ENCODE data around the gene TRUB2. TPM values are rescaled to one million over a fixed set of nuclear protein-coding genes. Genes with fewer than 3 reads are reported as not detected.

TRUB2 gene
- total and polyA plus RNA-seq, 2 experiments from 2014 or later, result 13.8 to 33.2 TPM

GRCh38 chr9:128317629-128318028, 4.6 kb downstream of the TRUB2 start:
- no peak overlapping the region for H2AFZ ChIP-seq
- no peaks in the 10 kb centered on the region for H3K27me3 ChIP-seq (replicated peaks; ENCODE audit: insufficient read depth)
- TF ChIP-seq EZH2phosphoT487 (IDR thresholded peaks at IDR 0.05; ENCODE audit: insufficient read depth, low read depth) (no peak), EZH2 (IDR thresholded peaks at IDR 0.05; ENCODE audit: insufficient read depth, poor library complexity, severe bottlenecking) (no peak)
- peaks cover 24% of the 10 kb centered on the region for H3K79me2 ChIP-seq (ENCODE audit: insufficient read depth)
- no peak overlapping the region for H3K4me3 ChIP-seq
- H3K4me2 ChIP-seq (ENCODE audit: unreplicated experiment), result no peak overlapping the region
- no peaks in the 10 kb centered on the region for H3F3A ChIP-seq (ENCODE audit: insufficient read depth)
- no peak for DNase-seq
- 90 to 95% methylated on average over 2 of the region's 2 CpGs for WGBS, 2 experiments (ENCODE audit: low coverage in 1 of 2, low lambda C conversion rate in 2 of 2, missing lambda C conversion rate in 2 of 2)
- H3K9me2 ChIP-seq (ENCODE audit: insufficient read depth), result no peaks in the 10 kb centered on the region
- no peaks in the 10 kb centered on the region for H4K20me1 ChIP-seq (ENCODE audit: insufficient read depth)
- H3K9me3 ChIP-seq (ENCODE audit: low read depth), result no peaks in the 10 kb centered on the region
- 0 out of 2 replicates have a peak, but pooled peaks cover 6% of the 10 kb centered on the region for H3K36me3 ChIP-seq (ENCODE audit: low read depth)
- H3K4me1 ChIP-seq (ENCODE audit: insufficient read depth), result peaks cover 5% of the 10 kb centered on the region; the same call in 1 of the 2 replicates
- H3K27ac ChIP-seq, result no peak overlapping the region
- no peak overlapping the region for H3K9ac ChIP-seq
- in situ Hi-C loops (cut with MboI), result no loop called here

GRCh38 chr9:128316421-128316820, 5.8 kb downstream of the TRUB2 start:
- Histone ChIP-seq H3K9me2 (ENCODE audit: insufficient read depth) (no peaks in the 10 kb centered on the region), H4K20me1 (ENCODE audit: insufficient read depth) (no peaks in the 10 kb centered on the region), H3K27ac (no peak overlapping the region), H3F3A (ENCODE audit: insufficient read depth) (no peaks in the 10 kb centered on the region), H3K9me3 (ENCODE audit: low read depth) (no peaks in the 10 kb centered on the region), H3K27me3 (replicated peaks; ENCODE audit: insufficient read depth) (no peaks in the 10 kb centered on the region), H2AFZ (no peak overlapping the region), H3K9ac (no peak overlapping the region), H3K36me3 (ENCODE audit: low read depth) (peaks cover 7% of the 10 kb centered on the region; the same call in 1 of the 2 replicates), H3K4me1 (ENCODE audit: insufficient read depth) (peaks cover 3% of the 10 kb centered on the region; the same call in 1 of the 2 replicates), H3K79me2 (ENCODE audit: insufficient read depth) (peaks cover 16% of the 10 kb centered on the region), H3K4me3 (no peak overlapping the region), H3K4me2 (ENCODE audit: unreplicated experiment) (no peak overlapping the region)
- TF ChIP-seq EZH2 (IDR thresholded peaks at IDR 0.05; ENCODE audit: insufficient read depth, poor library complexity, severe bottlenecking) (no peak), EZH2phosphoT487 (IDR thresholded peaks at IDR 0.05; ENCODE audit: insufficient read depth, low read depth) (no peak)
- WGBS, 2 experiments (ENCODE audit: low coverage in 1 of 2, low lambda C conversion rate in 2 of 2, missing lambda C conversion rate in 2 of 2), result 75 to 78% methylated on average over 9 of the region's 9 CpGs
- no peak for DNase-seq
- in situ Hi-C loops (cut with MboI), result no loop called here

GRCh38 chr9:128314697-128315096, 7.5 kb downstream of the TRUB2 start:
- no peak overlapping the region for H3K4me3 ChIP-seq
- no peaks in the 10 kb centered on the region for H3K27me3 ChIP-seq (replicated peaks; ENCODE audit: insufficient read depth)
- no peaks in the 10 kb centered on the region for H3K4me1 ChIP-seq (ENCODE audit: insufficient read depth)
- no peak for DNase-seq
- no peaks in the 10 kb centered on the region for H3K9me3 ChIP-seq (ENCODE audit: low read depth)
- no peaks in the 10 kb centered on the region for H3K9me2 ChIP-seq (ENCODE audit: insufficient read depth)
- 96 to 97% methylated on average over 4 of the region's 4 CpGs for WGBS, 2 experiments (ENCODE audit: low coverage in 1 of 2, low lambda C conversion rate in 2 of 2, missing lambda C conversion rate in 2 of 2)
- H4K20me1 ChIP-seq (ENCODE audit: insufficient read depth), result no peaks in the 10 kb centered on the region
- H3K36me3 ChIP-seq (ENCODE audit: low read depth), result peaks cover 14% of the 10 kb centered on the region; the same call in 1 of the 2 replicates
- no peak overlapping the region for H2AFZ ChIP-seq
- H3K4me2 ChIP-seq (ENCODE audit: unreplicated experiment), result no peak overlapping the region
- H3K79me2 ChIP-seq (ENCODE audit: insufficient read depth), result no peaks in the 10 kb centered on the region; the same call in 1 of the 2 replicates
- no peak for TF ChIP-seq EZH2 (IDR thresholded peaks at IDR 0.05; ENCODE audit: insufficient read depth, poor library complexity, severe bottlenecking)
- TF ChIP-seq EZH2phosphoT487 (IDR thresholded peaks at IDR 0.05; ENCODE audit: insufficient read depth, low read depth), result no peak
- H3K9ac ChIP-seq, result no peak overlapping the region
- in situ Hi-C loops (cut with MboI), result no loop called here
- H3F3A ChIP-seq (ENCODE audit: insufficient read depth), result no peaks in the 10 kb centered on the region
- no peak overlapping the region for H3K27ac ChIP-seq

- H3K9me3 ChIP-seq (ENCODE audit: low read depth), result no peaks in the 10 kb centered on the region
- peaks cover 37% of the 10 kb centered on the region for H3F3A ChIP-seq (ENCODE audit: insufficient read depth)
- WGBS, 2 experiments (ENCODE audit: low coverage in 1 of 2, low lambda C conversion rate in 2 of 2, missing lambda C conversion rate in 2 of 2), result 90 to 91% methylated on average over 10 of the region's 10 CpGs
- H3K4me1 ChIP-seq (ENCODE audit: insufficient read depth), result peaks cover 26% of the 10 kb centered on the region
- DNase-seq, result no peak
- H3K36me3 ChIP-seq (ENCODE audit: low read depth), result peaks cover 12% of the 10 kb centered on the region; the same call in 1 of the 2 replicates
- H4K20me1 ChIP-seq (ENCODE audit: insufficient read depth), result no peaks in the 10 kb centered on the region
- H3K79me2 ChIP-seq (ENCODE audit: insufficient read depth), result no peaks in the 10 kb centered on the region
- no peak for TF ChIP-seq EZH2 (IDR thresholded peaks at IDR 0.05; ENCODE audit: insufficient read depth, poor library complexity, severe bottlenecking)
- no peak for TF ChIP-seq EZH2phosphoT487 (IDR thresholded peaks at IDR 0.05; ENCODE audit: insufficient read depth, low read depth)
- H3K9ac ChIP-seq, result no peak overlapping the region
- no peak overlapping the region for H3K4me3 ChIP-seq
- H3K4me2 ChIP-seq (ENCODE audit: unreplicated experiment), result no peak overlapping the region
- H3K27me3 ChIP-seq (replicated peaks; ENCODE audit: insufficient read depth), result no peaks in the 10 kb centered on the region
- no peaks in the 10 kb centered on the region for H3K9me2 ChIP-seq (ENCODE audit: insufficient read depth)
- H2AFZ ChIP-seq, result no peak overlapping the region
- no peak overlapping the region for H3K27ac ChIP-seq
- in situ Hi-C loops (cut with MboI), result no loop called here
Measured at GRCh38 chr9:128310461-128310860, 11.8 kb downstream of the TRUB2 start.
